ENCODE data around the gene FKBP9.
"Not testable (repeated sequence)": the region's sequence is repeated elsewhere in the genome, so short reads cannot be mapped to it uniquely, and the experiment has no call there.

The FKBP9 gene

DNA sequence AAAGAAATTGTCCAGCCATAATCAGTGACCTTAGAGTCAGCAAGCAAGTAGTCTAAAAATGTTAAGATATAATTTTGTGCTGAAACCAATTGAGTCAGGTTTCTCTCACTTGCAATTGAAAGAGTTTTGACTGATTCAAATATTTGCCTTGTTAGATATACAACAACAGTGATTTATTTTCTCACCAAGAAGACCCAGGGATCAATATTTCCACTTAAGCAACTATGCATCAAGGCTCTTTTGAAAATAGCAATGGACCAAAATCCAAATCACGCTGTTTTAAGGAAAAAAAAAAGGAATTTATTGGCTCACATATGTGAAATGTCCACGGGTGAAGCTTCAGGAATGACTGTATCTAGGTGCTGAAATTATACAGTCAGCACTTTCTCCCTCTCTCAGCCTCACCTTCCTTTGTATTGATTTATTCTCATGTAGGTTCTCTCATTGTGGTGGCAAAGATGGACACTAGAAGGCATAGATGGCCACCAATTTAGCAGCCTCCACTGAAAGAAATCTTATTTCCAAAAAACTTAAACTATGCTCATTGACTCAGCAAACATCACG is 9.7 kb upstream of the FKBP9 start:
- DNase-seq: no peak

DNA sequence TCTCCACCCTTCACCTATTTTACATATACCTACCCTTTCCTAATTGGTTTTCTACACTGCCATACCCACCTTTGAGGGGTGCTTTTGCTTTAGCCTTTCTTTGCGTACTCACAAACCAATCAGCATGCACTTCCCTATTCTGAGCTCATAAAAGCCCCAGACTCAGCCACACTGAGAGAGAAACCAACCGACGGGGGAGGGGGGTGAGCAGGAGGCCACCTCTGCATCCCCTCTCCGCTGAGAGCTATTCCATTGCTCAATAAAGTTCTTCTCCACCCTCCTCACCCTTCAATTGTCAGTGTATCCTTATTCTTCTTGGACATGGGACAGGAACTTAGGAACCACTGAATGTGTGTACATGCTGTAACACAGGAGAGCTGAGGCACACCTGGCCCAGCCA is 9.0 kb upstream of the FKBP9 start:
- no peak for DNase-seq

DNA sequence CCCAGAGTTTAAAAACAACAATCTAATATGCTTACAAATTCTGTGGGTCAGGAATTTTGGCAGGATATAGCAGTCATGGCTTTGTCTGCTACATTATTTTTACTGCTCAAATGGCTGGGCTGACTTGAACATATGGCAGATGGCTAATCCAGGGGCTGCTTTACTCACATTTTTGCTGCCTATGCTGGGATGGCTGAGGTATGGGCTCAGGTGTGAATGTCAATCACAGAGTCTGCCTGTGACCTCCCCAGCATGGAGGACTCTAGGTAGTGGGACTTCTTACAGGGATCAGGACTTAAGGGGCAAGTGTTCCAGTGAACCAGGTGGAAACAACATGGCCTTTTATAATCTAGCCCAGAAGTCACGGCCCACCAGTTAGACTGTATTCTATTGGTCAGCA is 4.4 kb upstream of the FKBP9 start:
- DNase-seq: no peak

DNA sequence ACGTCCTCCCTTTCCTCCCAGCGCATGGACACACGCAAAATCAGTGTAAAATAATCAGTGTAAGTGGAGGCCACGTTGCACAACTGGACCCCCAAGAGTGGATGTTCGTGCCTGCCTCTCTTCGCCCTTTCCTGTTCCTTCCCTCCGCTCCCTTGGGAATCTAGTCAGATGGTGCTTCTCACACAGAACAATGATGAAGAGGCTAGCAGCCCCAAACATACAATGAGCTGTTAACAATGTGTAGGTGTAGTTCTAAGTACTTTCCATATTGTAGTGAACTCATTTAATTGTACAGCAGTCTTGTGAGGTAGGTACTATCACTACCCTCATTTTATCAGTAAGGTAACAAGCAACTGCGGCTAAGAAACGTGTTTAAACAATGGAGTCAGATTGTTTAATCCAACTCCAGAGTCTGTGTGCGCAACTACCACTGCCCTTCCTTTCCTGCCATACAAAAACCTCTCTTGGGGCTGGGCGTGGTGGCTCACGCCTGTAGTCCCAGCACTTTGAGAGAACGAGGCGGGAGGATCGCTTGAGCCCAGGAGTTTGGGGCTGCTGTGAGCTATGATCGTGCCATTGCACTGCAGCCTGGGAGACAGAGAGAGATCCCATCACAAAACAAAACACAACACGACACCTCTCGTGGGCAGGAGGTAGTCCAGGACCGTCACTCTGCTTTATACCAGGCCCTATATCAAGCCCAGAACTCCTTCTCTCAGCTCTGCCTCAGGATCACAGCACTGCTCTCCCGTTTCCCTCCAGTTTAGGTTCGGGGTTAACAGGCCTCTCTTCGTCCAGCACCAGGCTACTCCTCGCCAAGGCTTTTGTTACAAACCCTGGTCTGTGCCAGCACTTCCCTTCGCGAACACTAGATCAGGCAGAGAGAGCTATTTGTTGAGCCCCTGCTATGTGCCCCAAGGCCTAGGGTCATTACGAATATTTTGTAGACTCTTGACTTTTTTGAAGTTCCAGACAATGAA is 1.1 kb downstream of the FKBP9 start:
- no peak for DNase-seq

DNA sequence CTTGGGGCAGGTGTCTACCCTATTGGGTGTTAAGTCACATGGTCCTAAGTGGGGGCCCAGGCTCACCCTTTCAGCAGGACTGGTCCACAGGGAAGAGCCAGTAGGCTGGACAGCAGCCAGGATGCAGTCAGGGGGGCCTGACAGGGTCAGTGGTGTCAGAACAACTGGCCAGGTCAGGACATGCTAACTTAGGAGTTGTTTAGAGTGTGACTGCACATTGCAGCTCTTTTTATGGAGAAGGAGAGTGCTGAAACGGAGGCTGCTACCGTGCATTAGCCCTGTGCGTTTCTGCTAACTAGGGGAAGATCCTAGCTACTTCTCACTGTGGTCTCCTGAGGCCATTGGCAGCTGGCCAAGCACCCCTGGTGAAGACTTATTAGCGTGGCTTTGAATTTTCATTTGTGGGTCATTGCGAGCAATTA is 6.7 kb downstream of the FKBP9 start:
- peak; percentile 21 for DNase-seq

DNA sequence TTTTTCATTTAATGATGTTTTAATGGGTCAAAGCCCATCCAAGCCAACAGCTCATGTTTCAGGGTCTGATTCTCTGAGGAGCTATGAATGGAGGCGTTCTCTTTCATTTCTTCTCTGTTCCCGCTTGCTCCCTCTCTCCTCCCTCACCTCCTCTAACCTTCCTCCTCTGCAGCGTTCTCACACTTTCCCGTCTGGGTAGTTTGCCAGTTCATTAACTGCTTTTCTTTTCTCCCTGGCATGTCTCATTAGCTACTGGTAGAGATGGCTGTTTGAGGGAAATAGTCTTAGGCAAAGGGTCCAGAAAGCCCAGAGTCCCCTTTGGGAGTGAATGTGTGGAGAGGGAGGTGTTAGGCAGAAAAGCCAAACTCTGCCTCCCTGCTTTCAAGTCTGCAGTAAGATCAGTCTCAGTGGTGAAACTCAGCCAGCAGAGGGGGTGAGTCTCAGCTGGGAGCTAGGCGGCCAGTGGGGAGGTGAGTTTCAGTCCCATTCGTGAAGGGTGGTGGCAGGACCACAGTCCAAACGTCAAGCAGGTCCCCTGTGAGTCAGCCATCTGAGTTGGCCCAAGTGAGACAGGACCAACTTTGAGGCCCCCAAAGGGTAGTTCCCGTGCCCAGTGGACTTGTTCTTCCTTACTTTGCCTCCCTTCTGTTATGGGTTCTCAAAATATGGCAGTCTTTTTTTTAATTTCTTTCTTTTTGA is 7.4 kb downstream of the FKBP9 start:
- DNase-seq: peak; percentile 45

DNA sequence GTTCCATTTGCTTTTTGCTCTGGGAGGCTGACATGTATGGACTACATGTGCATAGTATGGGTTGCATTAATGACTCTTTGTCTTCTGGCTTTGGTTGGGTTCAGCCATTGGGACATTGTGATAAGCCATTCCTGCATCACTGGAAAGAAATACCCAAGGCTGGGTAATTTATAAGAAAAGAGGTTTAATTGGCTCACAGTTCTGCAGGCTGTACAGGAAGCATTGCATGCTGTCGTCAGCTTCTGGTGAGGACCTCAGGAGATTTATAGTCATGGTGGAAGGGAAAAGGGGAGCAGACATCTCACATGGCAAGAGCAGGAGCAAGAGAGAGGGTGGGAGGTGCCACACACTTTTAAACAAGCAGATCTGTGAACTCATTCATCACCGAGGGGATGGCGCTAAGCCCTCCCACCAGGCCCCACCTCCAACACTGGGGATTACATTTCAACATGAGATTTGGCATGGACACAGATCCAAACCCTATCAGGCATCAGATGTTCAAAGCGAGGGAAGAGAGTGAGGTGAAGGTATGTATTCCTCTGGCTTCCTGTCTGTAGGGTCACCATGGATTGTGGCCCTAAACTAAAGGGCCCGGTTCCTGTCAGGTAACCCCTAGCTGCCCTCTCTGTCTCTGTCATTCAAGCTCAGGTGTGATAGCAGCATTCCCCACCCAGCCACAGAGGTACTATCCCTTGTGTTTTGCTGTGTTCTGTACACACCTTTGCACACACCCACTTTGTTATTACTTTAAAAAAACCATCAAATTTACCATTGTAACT is 9.4 kb downstream of the FKBP9 start:
- not testable (repeated sequence) for DNase-seq

DNA sequence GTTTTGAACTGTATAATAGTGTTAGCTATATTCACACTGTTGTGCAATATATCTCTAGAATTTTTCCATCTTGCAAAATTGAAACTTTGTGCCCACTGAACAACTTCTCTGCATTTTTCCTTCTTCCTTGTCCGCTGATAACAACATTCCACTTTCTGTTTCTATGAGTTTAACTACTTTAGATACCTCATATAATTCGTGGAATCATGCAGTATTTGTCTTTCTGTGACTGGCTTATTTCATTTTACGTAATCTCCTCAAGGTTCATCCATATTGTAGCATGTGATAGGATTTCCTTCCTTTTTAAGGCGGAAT is 10.0 kb downstream of the FKBP9 start:
- DNase-seq: not testable (repeated sequence)

DNA sequence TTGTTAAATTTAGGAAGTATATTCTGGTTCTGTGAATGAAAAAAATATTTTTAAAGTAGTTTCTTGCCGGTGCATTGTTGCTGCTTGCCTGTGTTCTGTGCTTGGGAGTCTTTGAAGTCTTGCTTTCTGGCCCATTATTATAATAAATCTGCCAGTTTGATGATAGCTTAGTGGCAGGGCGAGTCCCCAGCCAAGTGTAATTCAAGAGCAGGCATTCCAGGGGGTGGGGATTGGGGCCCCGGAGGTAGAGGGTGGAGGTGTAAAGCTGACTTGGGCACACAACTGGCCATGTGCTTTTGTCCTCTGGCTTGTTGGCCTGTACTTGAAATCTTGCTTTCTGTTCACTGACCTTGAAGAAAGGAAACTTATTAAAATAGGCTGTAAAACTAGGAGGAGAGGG is 14.7 kb downstream of the FKBP9 start:
- not testable (repeated sequence) for DNase-seq

DNA sequence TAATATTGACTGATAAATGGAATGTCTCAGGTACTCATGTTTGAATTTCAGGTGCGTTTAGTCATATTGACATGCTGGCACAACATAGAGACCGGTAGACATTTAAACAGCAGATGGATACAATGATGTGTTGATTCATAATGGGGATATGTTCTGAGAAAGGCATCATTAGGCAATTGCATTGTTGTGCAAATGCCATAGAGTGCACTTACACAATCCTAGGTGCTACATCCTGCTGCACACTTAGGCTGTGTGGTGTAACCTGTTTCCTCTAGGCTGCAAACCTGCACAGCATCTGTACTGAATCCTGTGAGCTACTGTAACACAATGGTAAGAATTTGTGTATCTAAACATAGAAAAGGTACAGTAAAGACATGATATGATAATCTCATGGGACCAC is 19.9 kb downstream of the FKBP9 start:
- not testable (repeated sequence) for DNase-seq

DNA sequence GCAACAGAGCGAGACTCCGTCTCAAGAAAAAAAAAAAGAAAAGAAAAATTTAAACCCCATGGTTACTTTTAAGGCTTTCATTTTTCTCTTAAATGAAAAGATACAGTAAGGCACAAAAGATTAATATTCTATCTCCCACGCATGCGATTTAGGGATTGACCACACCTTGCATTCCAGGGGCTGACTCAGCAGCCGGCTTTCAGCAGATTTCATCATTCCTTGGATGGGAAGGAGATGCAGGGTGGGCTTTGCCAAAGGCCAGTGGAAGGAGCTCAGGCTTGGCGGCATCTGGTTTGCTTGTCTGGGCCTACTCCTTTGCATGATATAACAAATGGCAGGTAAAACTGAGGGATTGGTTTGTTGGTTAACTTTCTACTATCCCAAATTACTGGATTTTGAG is 22.0 kb downstream of the FKBP9 start:
- DNase-seq: not testable (repeated sequence)

DNA sequence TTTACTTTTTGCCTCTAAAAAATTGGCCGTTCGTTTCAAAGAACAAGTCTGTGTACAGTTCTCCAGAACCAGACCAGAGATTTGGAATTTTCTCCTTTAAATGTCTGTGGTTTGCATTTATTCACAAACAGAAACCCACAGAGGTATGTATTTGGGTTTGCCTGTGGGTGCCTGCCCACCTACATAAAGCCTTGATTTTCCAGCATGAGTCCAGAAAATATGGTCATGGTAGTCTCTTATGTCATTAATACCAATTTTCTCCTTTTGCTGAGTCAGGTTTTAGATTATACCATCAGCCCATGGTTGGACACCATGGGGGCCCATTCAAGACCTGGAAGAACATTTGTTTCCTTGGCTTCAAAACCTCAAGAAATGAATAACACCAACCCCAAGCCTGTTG is 22.7 kb downstream of the FKBP9 start:
- DNase-seq: not testable (repeated sequence)

DNA sequence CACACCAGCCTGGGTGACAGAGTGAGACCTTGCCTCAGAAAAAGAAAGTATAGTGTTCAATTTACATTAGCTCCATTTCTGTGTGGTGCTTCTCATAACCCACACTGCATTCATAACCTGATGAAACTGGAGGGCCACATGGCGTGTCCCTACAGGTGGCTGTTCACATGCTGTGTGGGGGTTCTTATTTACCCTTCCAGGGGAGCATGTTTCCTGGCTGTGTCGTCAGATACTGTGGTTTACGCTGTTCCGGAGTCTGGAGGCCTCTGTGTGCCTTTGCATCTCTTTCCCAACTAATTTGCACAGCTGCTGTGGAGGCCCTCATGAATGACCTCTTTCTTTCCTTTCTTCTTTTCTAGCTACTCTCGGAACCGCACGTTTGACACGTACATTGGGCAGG is 30.9 kb downstream of the FKBP9 start:
- DNase-seq: not testable (repeated sequence)

DNA sequence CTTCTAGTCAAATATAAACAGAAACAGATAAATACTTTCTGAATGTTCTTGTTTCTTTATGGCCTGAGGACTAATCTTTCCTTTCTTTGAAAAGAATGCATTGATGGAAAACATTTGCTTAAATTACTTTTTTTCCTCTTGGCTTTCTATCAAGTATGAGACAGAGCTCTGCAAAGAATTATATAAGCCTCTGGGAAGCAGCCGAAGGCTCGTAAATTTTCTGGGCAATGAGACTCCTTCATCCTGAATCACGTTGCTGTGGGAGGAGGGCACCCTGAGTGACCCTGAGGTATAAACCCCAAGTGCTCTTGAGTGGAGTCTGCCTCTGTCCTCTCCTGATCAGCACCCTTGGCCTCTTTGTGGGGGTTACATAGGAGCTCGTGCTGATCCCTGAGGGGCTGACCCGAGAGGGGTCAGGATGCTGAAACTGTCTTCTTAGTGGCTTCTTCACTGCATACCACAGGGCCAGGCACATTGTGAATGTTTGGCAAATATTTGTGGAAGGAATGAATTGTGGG is 33.9 kb downstream of the FKBP9 start:
- not testable (repeated sequence) for DNase-seq

DNA sequence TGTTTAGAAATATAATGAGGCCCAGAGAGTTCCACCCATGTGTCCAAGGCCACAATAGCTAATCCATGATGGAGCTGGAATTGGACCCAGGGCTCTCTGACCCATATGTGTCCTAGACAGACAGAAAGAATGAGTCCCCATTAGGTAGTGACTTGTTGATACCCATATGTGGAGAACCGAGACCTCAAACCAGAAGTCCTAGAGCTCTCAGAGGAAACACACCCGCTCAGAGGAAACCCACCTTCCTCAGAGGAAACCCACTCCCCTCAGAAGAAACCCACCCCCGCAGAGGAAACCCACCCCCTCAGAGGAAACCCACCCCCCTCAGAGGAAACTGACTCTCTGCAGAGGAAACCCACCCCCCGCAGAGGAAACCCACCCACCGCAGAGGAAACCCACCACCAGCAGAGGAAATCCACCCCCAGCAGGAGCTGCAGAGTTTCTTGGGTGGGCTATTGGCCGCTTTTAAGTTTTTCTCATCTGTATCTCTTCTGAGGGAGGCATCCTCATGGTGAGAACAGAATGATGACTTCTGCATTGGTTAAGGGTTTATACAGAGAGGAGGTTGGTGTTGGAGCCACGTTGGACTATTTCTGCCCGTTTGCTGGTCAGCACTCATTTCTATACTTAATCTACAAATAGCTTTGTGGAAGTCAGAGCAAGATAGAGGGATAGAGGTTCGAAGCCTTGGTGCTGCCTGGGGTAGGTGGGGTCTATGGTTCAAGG is 34.9 kb downstream of the FKBP9 start:
- DNase-seq: not testable (repeated sequence)

DNA sequence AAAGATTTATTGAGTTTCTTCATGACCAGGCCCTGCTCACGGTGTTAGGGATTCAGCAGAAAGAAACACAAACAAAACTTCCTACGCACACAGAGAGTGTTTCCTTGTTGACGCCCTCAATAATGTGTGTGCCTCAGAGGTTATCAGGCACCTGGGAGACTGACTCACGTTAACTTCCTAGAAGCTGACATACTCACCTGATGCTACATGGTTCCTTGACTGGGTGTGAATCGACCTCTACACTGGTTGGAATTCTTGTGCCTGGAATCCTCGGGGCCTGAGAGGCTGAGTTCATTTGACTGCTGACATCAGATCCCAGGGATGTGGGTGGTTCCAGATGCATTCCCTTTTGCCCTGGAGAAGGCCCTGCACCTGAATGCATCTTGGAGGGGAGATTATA is 35.5 kb downstream of the FKBP9 start:
- DNase-seq: not testable (repeated sequence)

DNA sequence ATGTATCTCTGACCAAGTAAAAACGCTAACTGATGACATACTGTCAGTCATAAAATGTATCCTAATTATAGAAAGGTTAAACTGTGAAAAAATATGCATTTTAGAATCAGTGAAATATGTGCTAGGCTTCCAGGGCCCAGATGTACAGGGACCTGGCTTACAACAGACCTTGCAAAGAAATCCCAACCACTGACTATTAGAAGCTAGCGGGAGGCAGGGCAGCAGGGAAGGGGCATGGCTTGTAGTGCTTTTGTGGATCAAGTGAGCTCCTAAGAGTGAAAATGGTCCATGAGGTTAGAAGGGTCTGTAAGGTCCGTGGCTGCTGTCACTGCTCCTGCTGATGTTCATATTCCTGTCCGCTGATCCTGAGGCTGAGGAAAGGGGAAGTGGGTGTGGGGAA is 40.7 kb downstream of the FKBP9 start:
- DNase-seq: not testable (repeated sequence)

DNA sequence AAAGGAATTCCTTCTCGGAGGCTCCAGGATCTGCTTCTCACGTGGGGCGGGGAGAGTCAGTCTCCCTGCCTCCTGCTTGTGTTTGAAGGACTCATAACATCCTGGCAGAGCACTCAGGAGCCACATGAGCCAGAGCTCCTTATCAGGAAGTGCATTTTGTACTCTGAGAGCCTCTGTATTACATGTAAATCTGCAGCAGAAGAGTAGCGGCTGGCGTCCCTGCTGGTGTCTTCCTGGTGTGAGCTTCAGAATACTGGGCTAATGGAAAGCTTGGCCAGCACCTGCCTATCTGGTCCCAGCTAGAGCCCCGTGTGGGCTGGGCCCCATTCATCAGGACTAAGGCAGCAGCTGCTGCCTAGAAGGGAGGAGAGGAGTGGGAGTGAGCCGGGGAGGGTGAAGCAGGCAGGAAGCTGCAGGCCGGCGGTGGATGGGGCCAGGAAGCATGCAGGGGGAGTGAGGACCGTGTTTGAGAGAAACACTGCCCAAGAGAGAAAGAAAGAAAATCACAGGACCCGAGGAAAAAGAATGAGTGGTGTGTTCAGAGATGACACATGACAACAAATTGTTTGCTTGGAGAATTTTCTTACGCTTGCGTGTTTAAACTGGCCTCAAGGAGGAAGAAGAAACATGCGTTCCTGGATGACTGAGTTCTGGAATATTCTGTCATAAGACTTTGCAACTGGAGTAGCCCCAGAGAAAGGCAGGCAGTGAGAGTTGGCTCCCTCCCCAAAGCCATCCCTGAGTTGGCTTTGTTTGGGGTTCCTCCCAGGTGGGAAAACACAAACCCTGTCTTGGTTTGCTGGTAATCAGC is 41.3 kb downstream of the FKBP9 start:
- DNase-seq: peak; percentile 63

DNA sequence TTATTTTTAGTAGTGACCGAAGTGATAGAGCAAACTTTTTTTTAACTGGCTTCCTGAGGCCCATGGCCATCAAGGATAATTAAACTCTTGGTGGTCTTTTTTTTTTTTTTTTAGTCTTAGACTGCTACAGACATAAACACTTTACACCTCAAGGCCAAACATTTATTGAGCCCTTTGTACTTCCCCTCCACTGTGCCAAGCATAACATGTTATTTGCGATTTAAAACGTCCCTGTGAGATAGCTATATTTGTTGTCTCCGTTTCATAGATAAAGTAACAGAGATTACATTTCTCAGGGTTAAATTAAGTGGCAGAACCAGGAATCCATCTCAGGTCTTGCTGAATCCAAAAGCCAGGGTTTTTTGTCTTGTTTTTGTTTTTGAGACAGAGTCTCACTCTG is 42.1 kb downstream of the FKBP9 start:
- peak; percentile 10 for DNase-seq

DNA sequence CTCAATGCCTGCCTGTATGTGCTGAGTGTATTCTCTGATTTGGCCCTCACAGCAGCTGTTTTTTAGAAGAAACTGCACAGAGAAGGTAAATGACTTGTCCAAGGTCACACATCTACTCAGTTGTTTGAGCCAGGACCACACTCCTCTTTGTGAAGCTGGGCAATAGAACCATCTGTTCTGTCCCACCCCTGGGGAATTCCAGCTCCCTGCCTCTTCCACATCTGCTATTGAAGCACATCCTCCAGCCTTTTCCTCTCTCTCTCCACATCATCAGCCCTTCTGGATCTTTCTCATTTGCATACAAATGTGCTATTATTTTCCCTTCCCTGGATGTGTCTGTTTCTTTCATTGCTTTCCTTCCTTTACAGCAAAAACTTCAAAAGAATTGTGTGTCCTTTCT is 45.9 kb downstream of the FKBP9 start:
- not testable (repeated sequence) for DNase-seq

All from right kidney (tissue), 1 donor.